SW480 (cell line): Measurements from ENCODE around the gene WWC1.
A peak's percentile ranks its signal among the peaks of the same experiment; 100 is the strongest.
"Not testable (repeated sequence)": the region's sequence is repeated elsewhere in the genome, so short reads cannot be mapped to it uniquely, and the experiment has no call there.

Experiments used
- DNase-seq: peaks from one replicate; pipeline ENCODE4 v3.0.0-alpha.2; 2016; ENCODE audit warnings: low spot score

Gene WWC1

DNA sequence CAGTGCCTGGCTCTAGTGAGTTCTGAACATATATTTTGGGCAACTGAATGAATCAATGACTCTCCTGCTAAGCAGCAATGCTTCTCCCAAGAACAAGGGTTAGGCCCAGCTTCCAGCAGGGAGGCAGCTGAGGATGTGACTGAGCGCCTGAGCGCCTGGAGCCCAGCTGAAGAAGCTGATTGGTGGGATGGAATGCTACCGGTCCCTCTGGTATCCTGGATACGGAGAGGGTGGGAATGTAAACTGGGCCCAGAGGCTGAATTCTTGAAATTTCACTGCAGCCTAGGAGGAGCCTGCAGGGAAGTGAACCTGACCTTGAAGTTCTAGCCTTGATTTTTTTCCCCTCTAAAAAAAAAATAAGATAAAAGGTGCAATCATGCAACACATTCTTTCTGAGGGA lies 43.2 kb downstream of the WWC1 start:
- no peak for DNase-seq

DNA sequence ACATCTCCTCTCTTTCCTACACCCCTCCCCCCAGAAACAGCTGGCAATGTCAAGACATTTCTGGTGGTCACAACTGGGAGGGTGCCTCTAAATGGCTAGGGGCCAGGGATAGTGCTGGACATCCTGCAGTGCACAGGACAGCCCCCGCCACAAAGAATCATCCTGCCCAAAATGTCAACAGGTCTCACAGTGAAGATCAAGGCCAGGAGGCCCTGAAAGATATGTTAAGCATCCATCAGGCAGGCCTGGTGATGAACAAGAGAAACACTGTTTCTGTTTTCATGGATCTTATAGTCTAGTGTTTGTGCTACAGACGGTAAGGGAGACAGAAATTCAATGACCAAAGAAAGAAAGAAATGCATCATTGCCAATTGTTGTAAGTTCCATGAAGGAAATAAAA lies 45.9 kb downstream of the WWC1 start:
- DNase-seq, result no peak

DNA sequence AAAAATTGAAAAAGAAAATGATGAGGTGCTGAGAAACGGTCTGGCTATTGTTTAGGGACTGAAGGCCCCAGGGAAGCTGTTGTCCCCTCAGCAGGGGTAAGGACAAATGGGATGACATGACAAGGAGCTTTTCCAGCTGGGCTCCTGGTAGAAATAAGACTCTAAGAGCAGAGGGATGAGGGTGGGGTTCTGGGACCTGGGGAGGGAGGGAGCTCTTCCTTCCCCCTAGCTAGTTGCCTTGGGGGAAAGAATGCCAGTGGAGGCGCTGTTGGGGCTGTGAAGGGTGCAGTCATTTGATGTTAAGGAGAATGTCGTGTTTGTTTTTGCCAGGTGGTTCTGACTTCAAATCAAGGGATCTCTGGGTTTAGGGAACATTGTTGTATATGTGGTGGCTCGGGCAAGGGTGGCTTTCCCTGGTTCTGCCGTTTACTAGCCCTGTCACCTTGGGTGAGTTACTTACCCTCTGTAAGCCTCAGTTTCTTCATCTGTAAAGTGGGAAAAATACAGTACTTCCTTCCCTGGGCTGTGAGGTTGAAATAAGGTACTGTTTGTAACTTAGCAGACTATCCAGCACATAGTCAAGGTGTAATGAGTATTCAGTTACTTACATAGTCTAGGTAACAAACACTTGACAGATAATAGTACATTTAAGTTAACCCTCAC lies 47.8 kb downstream of the WWC1 start:
- no peak for DNase-seq

DNA sequence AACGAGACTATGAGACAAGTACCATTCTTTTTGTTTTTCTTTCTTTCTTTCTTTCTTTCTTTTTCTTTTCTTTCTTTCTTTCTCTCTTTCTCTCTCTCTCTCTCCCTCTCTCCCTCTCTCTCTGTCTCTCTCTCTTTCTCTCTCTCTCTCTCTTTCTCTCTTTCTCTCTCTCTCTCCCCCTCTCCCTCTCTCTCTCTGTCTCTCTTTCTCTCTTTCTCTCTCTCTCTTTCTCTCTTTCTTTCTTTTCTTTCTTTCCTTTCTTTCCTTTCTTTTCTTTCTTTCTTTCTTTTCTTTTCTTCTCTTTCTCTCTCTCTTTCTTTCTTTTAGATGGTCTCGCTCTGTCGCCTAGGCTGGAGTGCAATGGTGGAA lies 48.3 kb downstream of the WWC1 start:
- not testable (repeated sequence) for DNase-seq

DNA sequence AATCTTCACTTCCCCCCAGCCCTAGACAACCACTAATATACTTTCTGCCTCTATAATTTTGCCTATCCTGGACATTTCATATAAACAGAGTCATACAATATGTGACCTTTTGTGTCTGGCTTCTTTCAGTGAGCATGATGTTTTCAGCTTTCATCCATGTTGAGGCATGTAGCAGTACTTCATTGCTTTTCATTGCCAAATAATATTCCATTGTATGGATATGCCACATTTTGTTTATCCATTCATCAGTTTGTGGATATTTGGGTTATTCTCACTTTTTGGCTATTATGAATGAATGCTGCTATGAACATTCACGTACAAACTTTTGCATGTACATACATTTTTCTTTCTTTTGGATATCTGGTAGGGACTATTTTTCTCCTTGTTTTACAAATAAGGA lies 49.0 kb downstream of the WWC1 start:
- DNase-seq, result no peak

DNA sequence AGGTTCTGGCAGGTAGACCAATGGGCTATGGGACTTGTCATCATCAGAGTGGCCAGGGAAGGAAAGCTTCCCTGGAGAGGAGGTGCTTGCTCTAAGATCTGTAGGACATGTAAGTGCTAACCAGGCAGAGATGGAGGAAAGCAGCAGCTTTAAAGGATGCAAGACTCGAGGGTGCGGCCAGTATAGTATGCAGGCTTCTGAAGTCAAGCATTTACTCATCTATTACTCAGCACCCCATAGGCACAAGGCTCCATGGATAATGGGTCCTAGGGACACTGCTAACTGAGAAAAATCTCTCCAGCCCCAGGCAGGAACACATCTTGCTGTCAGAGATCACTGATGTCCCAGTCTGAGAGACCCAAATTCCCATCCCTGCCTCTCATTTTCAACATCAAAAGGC lies 49.7 kb downstream of the WWC1 start:
- no peak for DNase-seq

DNA sequence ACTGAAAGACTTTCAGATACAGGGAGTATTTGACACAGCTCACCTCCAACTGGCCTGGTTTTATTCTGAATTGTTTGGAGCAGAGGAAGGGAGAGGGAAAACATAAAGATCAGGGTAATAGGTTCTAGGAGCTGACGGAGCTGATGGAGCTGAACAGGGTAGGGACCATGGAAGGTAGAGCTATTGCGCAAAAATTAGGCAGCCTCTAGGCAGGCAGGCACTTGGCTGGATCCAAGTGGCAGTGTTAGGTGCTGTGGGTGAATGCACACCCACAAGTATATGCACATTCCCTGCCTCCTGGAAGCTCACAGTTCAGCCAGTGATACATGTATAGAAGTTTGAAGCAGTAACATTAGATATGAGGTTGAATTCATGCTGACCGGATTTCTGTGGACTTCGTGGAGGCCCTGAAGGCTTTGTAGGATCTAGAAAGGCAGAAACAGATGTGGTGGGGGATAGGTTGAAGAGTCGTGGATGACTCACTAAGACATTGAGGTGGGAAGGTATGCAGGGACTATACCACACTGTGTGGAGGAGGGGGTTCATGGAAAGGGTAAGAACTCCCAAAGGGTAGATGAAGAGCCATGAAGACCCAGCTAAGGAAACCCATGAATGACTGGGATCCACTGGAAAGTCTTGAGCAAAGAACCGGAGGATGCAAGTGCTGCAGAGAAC lies 50.8 kb downstream of the WWC1 start:
- DNase-seq, result no peak

DNA sequence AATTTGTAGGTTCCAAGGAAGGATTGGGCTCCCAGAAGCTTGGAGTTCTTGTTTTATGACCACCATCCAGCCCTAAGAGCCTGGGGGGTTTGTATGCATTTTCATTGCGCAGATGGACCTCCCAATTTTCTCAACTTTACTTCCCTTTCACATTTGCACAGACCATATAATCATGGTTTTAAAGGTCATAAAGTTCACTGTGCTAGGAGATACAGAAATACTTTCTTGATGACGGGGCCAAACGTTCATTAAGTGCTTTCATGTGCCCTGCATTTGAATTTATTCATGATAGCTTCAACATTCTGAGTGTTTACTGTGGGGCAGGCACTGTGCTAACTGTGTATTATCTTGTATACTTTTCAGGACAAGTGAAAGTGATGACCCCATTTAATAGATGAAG lies 51.5 kb downstream of the WWC1 start:
- DNase-seq, result no peak

DNA sequence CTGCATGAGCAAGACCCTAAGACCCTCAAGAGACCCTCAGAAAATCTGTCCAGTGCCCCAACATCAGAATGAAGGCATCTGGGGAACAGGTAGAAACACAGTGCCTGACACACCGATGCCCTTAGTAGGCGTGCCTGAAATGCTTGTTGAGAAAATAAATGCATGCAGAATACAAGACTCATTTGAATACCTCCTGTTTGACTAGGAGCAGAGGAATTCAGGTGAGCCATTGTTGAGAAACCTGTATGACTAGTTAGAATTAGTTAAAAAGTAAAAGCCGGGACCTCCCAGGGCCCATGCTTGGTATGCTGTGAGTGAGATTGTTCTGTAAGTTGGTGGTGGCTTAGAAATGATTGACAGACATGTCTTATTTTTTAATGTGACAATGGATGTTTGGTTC lies 55.0 kb downstream of the WWC1 start:
- DNase-seq, result no peak

DNA sequence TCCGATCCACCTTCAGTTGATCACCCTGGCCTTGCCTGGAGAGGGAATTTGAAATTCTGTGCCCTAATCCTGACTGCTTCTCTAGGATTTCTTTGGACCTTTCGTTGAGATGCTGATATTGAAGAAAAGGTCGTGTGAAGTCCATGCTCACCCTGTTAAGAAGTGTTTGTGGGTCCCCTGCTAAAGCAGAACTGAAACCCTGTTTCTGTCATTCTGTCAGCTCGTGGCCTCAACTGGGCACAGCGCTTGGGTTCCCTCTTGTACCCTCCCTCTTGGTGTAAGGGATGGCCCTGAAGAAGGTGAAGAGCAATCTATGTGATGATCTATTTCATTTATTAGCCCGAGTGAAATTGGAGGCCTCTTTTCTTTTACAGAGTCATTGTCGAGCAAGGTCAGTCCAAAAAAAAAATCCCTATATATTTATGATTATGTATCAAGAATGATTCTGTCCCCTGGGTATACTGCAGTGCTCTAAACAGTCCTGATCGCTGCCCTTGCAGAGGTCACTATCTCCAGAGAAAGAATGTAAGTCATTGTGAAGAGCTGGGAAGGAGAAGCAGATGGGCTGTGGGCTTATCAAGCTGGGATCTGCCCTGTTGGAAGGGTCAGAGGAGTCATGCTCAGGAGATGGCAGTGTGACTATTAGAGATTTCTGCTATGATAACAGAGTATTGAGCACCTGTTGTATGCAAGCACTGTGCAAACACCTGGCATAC lies 56.1 kb downstream of the WWC1 start:
- DNase-seq, result no peak

DNA sequence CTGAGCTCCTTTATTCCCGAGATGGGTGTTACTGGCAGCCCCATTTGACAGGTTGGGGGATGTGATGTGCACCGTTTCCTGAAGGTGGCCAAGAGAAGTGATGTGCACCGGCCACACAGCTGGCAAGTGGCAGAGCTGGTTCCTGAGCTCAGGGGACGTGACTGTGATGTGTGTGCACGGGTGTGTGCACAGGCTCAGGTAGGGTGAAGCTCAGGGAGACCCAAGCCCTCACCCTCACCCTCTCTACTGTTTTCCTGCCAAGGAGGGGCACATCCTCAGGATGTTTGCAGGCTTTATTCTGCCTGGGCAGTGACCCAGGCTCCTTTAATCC lies 56.6 kb downstream of the WWC1 start:
- DNase-seq, result no peak

DNA sequence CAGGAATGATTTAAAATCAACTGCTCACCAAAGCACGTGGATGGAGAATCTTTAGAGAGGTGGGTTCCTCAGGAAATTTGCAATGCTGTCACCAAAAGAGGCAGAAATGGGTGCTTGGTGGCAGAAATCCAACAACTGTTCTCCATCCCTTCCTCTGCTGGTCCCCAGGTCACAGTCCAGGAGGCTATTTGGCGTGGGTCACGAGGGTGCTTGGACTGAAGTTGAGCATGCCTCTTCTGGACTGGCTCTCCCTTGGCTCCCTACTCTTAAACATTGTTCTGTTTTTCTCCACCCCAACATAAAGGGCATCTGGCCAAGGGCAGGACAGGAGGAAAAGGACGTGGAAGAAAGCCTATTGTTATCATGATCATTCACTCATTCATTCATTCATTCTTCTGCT lies 58.9 kb downstream of the WWC1 start:
- no peak for DNase-seq

DNA sequence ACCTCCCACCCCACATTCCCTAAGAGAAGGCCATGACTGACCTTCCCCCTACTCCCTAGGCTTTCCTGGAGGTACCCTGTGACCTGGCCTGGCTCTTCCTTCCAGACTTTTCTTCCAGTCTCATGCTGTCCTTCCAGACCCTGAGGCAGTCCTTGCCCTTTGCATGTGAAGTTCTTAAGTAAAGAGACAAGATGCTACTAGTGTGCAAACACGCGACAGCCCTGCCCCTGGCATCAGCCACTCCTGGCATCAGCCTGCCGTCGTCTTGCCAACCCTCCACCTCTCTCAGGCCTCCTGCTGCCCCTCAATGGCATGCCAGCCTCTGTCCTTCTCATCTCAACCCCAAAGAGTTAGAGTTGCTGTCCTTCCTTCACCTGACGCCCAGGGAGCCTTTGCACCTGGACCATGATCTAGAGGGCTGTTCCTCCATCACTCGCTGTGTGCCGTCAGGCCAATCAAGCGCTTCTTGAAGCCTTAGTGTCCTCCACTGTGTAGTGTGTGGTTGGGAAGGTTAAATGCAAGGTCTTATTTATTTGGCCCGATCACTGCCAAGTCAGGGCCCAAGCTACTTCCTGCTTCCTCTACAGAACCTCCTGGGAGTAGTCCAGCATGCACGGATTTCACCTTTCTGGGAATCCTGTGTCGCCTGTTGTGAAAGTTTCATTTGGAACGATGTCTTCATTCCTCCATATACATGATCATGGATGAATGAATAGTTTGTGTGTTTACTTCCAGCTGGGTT lies 61.9 kb downstream of the WWC1 start:
- no peak for DNase-seq

DNA sequence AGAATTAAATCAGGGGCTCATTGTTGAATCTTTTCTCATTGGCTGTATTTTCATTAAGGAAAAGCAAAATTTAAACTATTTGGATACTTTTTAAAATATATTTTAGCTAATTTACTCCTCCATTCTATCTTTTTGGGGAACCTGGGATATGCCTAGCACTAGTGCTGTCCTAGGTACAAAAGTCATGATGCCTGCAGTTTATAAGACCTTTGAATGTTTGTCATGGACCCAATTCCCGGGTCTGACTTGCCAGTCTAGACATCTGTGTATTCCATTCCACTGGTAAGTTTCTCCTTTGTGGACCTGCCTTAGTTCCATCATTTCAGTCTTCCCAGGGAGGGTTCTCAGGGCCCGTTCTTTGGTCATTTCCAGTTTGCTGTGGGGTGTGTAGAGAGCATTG lies 63.0 kb downstream of the WWC1 start:
- DNase-seq, result no peak

DNA sequence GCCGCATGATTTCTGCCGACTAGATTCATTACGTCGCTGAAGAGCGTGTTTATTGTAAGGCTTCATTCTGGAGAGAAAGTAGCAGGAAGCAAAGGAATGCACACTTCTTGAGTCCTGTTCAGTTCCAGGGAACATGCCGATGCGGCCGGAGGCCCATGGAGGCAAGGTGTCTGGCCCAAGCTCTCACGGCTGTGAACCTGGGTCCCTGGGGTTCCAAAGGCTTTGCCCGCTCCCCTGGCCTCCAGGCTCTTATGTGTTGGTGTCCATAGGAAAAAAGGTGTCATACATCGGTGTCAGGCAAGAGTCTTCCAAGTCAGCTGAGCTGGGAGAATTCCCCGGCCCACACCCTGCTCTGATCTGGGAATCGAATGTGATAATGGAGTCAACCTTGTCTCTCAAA lies 64.7 kb downstream of the WWC1 start:
- DNase-seq, result no peak

DNA sequence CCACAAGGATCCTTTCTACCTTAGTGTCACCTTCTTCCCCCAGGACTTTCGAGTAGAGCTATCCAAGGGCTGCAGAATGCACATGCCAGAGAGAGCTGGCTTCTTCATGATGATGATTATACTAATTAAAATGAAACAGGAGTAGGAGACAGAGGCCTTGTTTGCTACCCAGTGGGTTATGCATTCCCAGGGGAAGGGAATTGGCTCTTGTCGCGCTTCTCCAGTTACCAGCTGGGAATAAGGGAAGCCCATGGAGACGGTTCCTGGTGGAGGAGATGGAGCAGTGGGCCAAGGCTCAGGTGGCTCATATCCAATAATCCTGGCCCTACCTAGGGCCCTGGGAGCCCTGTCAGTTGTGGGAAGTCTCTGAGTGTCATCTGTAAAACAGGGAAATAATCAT lies 65.1 kb downstream of the WWC1 start:
- DNase-seq, result no peak

DNA sequence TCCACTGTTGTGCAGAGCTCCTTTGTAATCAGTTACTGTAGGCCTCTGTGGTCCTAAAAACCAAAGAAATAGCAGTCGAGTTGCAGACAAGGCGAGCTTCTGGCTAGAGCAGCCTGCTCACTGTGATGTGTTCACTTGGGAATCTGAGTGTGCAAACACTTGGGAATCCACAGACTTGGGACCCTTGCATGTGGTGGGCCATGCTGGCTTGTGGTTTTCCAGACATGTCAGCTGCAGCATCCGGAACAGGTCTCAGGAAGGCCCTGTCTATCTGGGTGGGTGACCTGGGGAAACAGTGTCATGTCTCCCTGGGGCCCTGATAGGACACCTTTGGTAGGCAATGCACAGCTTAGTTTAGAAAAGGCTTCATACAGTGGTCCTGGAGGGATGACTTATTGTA lies 66.4 kb downstream of the WWC1 start:
- no peak for DNase-seq

DNA sequence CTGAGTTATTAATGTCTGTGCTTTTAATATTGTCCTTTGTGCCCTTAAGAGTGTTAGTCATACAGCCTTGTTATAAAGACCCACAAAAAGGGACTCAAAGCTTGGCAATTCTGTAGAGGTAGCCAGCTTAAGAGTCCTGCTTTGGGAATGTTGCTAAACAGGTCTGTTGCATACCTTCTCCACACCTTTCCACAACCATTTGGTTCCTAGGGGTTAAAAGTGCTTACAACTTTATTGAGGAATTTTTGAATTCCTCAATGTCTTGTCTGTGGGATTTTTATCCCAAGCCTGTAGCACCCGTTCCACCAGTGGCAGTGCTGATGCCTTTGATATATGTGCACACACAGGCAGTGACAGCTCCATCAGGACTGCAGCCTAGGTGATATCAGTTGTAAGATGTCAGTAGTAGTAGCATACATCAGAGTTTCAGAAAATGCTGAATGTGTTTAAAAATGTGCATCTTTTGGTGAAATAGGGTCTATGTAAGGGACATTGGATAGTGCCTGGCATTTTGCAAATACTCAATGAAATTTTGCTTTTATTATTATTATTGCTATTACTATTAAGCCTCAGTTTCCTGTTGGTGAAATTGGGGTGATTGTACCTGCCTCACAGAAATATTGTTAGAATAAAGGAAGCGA lies 68.5 kb downstream of the WWC1 start:
- DNase-seq, result no peak

DNA sequence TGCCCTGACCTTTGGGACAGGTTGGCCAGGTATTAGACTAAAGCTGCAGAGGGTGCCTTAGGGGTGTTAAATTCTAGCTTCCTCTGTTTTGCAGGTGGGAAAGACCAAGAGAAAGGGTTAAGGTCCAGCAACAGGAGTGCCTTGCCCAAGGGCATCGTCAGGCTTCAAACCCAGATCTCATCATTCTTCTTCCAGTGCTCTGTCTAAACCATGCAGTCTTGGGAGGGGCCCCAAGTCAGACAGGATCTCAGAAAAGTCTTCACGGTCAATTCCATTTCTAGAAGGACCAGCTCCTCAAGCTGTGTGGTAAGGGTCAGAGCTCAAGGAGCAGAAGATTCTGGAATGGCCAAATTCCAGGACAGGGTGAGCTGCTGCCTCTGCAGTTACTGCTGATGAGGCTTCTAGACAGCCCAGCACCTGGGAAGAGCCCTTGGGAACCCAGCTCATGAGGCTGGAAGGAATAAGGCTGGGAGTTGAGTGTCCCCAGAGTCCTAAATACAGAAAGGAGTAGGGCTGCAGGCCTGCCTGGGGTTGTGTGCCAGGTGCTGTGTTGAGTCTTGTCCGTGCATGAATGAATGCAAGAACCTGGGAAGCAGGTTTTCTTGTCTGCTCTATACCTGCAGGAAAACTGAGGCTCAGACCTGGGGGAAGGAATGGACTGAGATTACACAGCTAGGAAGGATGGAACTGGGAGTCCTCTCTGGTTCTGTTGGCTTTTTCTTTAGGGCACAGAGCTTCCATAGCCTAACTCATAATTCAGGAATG lies 69.3 kb downstream of the WWC1 start:
- no peak for DNase-seq

DNA sequence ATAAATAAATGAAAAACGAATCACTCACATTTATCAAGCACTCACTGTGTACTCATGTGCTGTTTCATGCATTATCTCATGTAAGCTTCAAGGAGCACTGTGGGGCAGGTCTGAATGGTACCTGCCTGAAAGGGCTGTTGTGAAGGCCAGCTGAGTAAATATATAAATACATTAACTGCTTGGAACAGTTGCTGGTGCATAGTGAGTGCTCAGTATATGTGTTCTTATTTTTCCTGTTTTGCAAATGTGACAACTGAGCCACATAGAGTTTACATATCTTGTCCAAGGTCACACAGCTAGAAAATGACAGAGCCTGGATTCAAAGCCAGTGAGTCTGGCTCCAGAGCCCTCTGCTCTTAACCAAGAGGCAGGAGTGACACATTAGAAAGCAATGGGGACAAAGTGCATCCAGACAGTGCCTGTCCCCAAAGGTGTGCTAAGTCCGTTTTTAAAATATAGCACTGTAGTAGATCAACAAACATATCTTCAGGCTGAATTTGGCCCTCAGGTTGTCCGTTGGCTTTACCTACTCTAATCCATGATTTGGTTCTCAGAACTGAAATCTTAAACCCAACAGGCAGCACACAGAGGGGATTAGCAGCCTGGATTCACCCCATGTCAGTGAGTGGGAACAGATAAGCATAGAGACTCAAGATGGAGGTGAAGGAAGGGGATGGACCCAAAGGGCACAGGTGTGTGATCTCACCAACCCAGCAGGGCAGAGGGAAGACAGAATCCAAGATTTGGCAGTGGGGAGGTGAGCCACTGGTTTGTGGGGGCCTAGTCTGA lies 70.8 kb downstream of the WWC1 start:
- no peak for DNase-seq

DNA sequence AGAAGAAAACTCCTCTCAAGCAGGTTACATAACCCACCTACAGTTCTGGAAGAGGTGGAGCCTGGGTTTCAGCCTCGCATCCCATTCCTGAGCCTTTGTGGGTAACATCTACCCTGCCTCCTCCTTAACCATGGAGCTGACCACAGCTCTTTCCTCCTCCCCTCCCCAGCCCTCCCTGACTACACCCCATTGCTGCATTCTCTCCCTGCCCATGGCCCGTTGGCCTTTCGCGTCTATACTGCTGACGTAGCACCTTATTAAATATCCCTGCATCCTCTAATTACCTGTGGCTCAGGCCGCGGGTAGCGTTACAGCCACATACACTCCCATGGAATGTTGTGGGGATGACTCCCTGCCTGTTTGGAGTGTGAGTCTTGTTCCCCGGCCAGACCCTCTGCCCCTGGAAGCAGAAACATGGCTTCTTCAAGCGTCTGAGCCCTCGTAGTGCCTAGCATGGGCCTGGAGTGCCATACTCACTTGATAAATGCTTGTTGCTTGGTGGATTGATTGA lies 72.8 kb downstream of the WWC1 start:
- peak; percentile 93 for DNase-seq
